Fibroblast of lung (primary cell): ENCODE results near the gene NUP210. TPM values are rescaled to one million over a fixed set of nuclear protein-coding genes. Genes with fewer than 3 reads are reported as not detected.

ENCODE experiments used
- DNase-seq, 2 donors: peaks; one replicate each; pipeline versions ENCODE4 v3.0.0 to v3.0.0-alpha.2; 2010; ENCODE audit warnings: low read depth in 2 of 2
- H2AFZ ChIP-seq: 2 replicates; pipeline ENCODE4 v1.5.1; 2012; ENCODE audit warnings: low read length, control low read depth, inconsistent platforms
- H3K27ac ChIP-seq: 2 replicates; pipeline ENCODE4 v1.5.1; 2011; ENCODE audit warnings: low read length, control low read depth; ENCODE audit not compliant: insufficient read depth
- H3K27me3 ChIP-seq: 2 replicates; pipeline ENCODE4 v1.5.1; 2011; ENCODE audit warnings: mild to moderate bottlenecking, low read length; ENCODE audit not compliant: control insufficient read depth, insufficient read depth
- H3K36me3 ChIP-seq: 2 replicates; pipeline ENCODE4 v1.5.1; 2011; ENCODE audit warnings: low read length; ENCODE audit not compliant: control insufficient read depth, insufficient read depth
- H3K4me1 ChIP-seq: 2 replicates; pipeline ENCODE4 v1.5.1; 2011; ENCODE audit warnings: low read length; ENCODE audit not compliant: control insufficient read depth, insufficient read depth; ENCODE audit errors: extremely low read depth
- H3K4me2 ChIP-seq: 2 replicates; pipeline ENCODE4 v1.5.1; 2011; ENCODE audit warnings: low read length, control low read depth; ENCODE audit not compliant: insufficient read depth; ENCODE audit errors: extremely low read depth
- H3K4me3 ChIP-seq, 4 experiments: fragments of 200-600 bp in 1 of 4; sonication (generic) in 1 of 4; replicated peaks in 1 of 4; 2 replicates each; pipeline ENCODE4 v1.5.1; 2011 to 2016; ENCODE audit warnings: low read length in 4 of 4, low read depth in 3 of 4, mild to moderate bottlenecking in 3 of 4, control low read depth in 2 of 4, inconsistent platforms in 1 of 4, mixed read lengths in 1 of 4; ENCODE audit not compliant: insufficient read depth in 1 of 4; ENCODE audit errors: control extremely low read depth in 1 of 4
- H3K79me2 ChIP-seq: 2 replicates; pipeline ENCODE4 v1.5.1; 2012; ENCODE audit warnings: mild to moderate bottlenecking, low read length, inconsistent platforms; ENCODE audit not compliant: control insufficient read depth, insufficient read depth
- H3K9ac ChIP-seq: 2 replicates; pipeline ENCODE4 v1.5.1; 2011; ENCODE audit warnings: mild to moderate bottlenecking, low read length, control low read depth; ENCODE audit not compliant: insufficient read depth
- H3K9me3 ChIP-seq: 2 replicates; pipeline ENCODE4 v1.5.1; 2012; ENCODE audit warnings: low read depth, low read length; ENCODE audit not compliant: control insufficient read depth, insufficient read depth
- H4K20me1 ChIP-seq: 2 replicates; pipeline ENCODE4 v1.5.1; 2011; ENCODE audit warnings: low read length; ENCODE audit not compliant: control insufficient read depth, insufficient read depth; ENCODE audit errors: extremely low read depth
- CTCF ChIP-seq, 2 donors: IDR thresholded peaks in 1 of 2; conservative IDR thresholded peaks in 1 of 2; 1 replicate in 1 of 2; 2 replicates in 1 of 2; pipeline ENCODE4 v1.5.1; 2011 to 2012; ENCODE audit warnings: low read length in 2 of 2, control low read depth in 1 of 2, inconsistent platforms in 1 of 2, low read depth in 1 of 2, mild to moderate bottlenecking in 1 of 2
- EZH2 ChIP-seq: IDR thresholded peaks from 2 replicates; pipeline ENCODE4 v1.5.1; 2012; ENCODE audit warnings: low read length, control low read depth, mild to moderate bottlenecking; ENCODE audit errors: missing control alignments
- polyA plus RNA-seq, 2 donors: library from polyadenylated mRNA; depleted of rRNA in 1 of 2; stranded (reverse) in 1 of 2; unstranded in 1 of 2; fragments of >200 nt; gene quantifications; 2 replicates each; pipeline ENCODE4 v1.2.1, GENCODE V29; 2011 to 2012; ENCODE audit warnings: missing spikeins in 1 of 2
- total RNA-seq: library from RNA; depleted of rRNA; stranded (reverse); fragments of >200 nt; gene quantifications from 2 replicates; pipeline ENCODE4 v1.2.1, GENCODE V29; 2014

The NUP210 gene
- total and polyA plus RNA-seq, 2 donors (not counting 1 experiment from before 2014, with no cell fraction given), result 0.09 to 0.33 TPM

- no peak for DNase-seq
- Histone ChIP-seq H3K9ac (no peak overlapping the region), H3K27ac (no peak overlapping the region), H3K27me3 (no peaks in the 10 kb centered on the region), H3K9me3 (no peaks in the 10 kb centered on the region), H4K20me1 (no peaks in the 10 kb centered on the region), H3K4me1 (no peaks in the 10 kb centered on the region), H3K79me2 (no peaks in the 10 kb centered on the region), H3K36me3 (no peaks in the 10 kb centered on the region), H3K4me2 (no peak overlapping the region), H3K4me3 (no peak overlapping the region), H2AFZ (no peak overlapping the region)
- TF ChIP-seq EZH2, result no peak
- TF ChIP-seq CTCF (conservative IDR thresholded peaks at IDR 0.05 in 1 of 2, IDR thresholded peaks at IDR 0.05 in 1 of 2; ENCODE audit: low read depth in 1 of 2, low read length in 2 of 2), result no peak
Measured at GRCh38 chr3:13408890-13409289, 11.2 kb downstream of the NUP210 start.

GRCh38 chr3:13407926-13408325 lies 12.2 kb downstream of the NUP210 start:
- Histone ChIP-seq H3K9me3 (no peaks in the 10 kb centered on the region), H3K36me3 (no peaks in the 10 kb centered on the region), H3K9ac (no peak overlapping the region)

GRCh38 chr3:13407475-13407874 lies 12.6 kb downstream of the NUP210 start:
- no peaks in the 10 kb centered on the region for H3K9me3 ChIP-seq
- no peak overlapping the region for H3K27ac ChIP-seq
- no peak overlapping the region for H3K4me3 ChIP-seq
- H3K9ac ChIP-seq, result no peak overlapping the region
- no peaks in the 10 kb centered on the region for H3K79me2 ChIP-seq
- no peak for DNase-seq
- H3K4me1 ChIP-seq, result no peaks in the 10 kb centered on the region
- H3K36me3 ChIP-seq, result no peaks in the 10 kb centered on the region
- TF ChIP-seq EZH2, result no peak
- TF ChIP-seq CTCF (conservative IDR thresholded peaks at IDR 0.05 in 1 of 2, IDR thresholded peaks at IDR 0.05 in 1 of 2; ENCODE audit: low read depth in 1 of 2, low read length in 2 of 2), result no peak
- no peak overlapping the region for H2AFZ ChIP-seq
- H3K4me2 ChIP-seq, result no peak overlapping the region
- no peaks in the 10 kb centered on the region for H4K20me1 ChIP-seq
- no peaks in the 10 kb centered on the region for H3K27me3 ChIP-seq

More at GRCh38 chr3:13407926-13408325, 12.2 kb downstream of the NUP210 start:
- Histone ChIP-seq H3K4me1 (no peaks in the 10 kb centered on the region), H3K4me3 (no peak overlapping the region), H3K27ac (no peak overlapping the region), H2AFZ (no peak overlapping the region), H4K20me1 (no peaks in the 10 kb centered on the region), H3K4me2 (no peak overlapping the region), H3K79me2 (no peaks in the 10 kb centered on the region), H3K27me3 (no peaks in the 10 kb centered on the region)
- DNase-seq, result no peak
- no peak for TF ChIP-seq EZH2
- no peak for TF ChIP-seq CTCF (conservative IDR thresholded peaks at IDR 0.05 in 1 of 2, IDR thresholded peaks at IDR 0.05 in 1 of 2; ENCODE audit: low read depth in 1 of 2, low read length in 2 of 2)
